Immature natural killer cell (primary cell): ENCODE measurements around the gene ZNF106. TPM values are rescaled to one million over a fixed set of nuclear protein-coding genes. Genes with fewer than 3 reads are reported as not detected.

Experiments
- DNase-seq, 3 donors: peaks; one replicate each; pipeline ENCODE4 v3.0.0; 2022; ENCODE audit warnings: mixed read lengths in 1 of 3
- H3K27ac Mint-ChIP-seq, 6 donors: one replicate each; pipeline ENCODE4 v1.8.0; 2020; ENCODE audit warnings: mixed read lengths in 6 of 6, mild to moderate bottlenecking in 5 of 6, inconsistent platforms in 4 of 6, moderate library complexity in 3 of 6
- H3K27me3 Mint-ChIP-seq, 3 donors: one replicate each; pipeline ENCODE4 v1.8.0; 2020 to 2021; ENCODE audit warnings: low read depth in 3 of 3, mild to moderate bottlenecking in 3 of 3, mixed read lengths in 3 of 3, moderate library complexity in 3 of 3, inconsistent platforms in 1 of 3
- H3K36me3 Mint-ChIP-seq, 3 donors: one replicate each; pipeline ENCODE4 v1.8.0; 2020; ENCODE audit warnings: mixed read lengths in 3 of 3, inconsistent platforms in 2 of 3, mild to moderate bottlenecking in 2 of 3
- H3K4me1 Mint-ChIP-seq, 2 donors: one replicate each; pipeline ENCODE4 v1.8.0; 2020; ENCODE audit warnings: inconsistent platforms in 2 of 2, mild to moderate bottlenecking in 2 of 2, mixed read lengths in 2 of 2, moderate library complexity in 1 of 2
- H3K4me3 Mint-ChIP-seq, 5 donors: one replicate each; pipeline ENCODE4 v1.8.0; 2020; ENCODE audit warnings: mild to moderate bottlenecking in 5 of 5, mixed read lengths in 5 of 5, inconsistent platforms in 3 of 5, moderate library complexity in 3 of 5
- H3K9me3 Mint-ChIP-seq, 6 donors: one replicate each; pipeline ENCODE4 v1.8.0; 2020; ENCODE audit warnings: mild to moderate bottlenecking in 6 of 6, mixed read lengths in 6 of 6, inconsistent platforms in 4 of 6, moderate library complexity in 3 of 6
- polyA plus RNA-seq, 3 donors: library from polyadenylated mRNA; unstranded; fragments of 300-500 nt; fragmentation: Illumina TruSeq; gene quantifications; one replicate each; pipeline ENCODE4 v1.2.3, GENCODE V29; 2021

ZNF106 gene
- polyA plus RNA-seq, 3 donors from 2014 or later: 20.3 to 65.5 (median 21.7) TPM

DNA sequence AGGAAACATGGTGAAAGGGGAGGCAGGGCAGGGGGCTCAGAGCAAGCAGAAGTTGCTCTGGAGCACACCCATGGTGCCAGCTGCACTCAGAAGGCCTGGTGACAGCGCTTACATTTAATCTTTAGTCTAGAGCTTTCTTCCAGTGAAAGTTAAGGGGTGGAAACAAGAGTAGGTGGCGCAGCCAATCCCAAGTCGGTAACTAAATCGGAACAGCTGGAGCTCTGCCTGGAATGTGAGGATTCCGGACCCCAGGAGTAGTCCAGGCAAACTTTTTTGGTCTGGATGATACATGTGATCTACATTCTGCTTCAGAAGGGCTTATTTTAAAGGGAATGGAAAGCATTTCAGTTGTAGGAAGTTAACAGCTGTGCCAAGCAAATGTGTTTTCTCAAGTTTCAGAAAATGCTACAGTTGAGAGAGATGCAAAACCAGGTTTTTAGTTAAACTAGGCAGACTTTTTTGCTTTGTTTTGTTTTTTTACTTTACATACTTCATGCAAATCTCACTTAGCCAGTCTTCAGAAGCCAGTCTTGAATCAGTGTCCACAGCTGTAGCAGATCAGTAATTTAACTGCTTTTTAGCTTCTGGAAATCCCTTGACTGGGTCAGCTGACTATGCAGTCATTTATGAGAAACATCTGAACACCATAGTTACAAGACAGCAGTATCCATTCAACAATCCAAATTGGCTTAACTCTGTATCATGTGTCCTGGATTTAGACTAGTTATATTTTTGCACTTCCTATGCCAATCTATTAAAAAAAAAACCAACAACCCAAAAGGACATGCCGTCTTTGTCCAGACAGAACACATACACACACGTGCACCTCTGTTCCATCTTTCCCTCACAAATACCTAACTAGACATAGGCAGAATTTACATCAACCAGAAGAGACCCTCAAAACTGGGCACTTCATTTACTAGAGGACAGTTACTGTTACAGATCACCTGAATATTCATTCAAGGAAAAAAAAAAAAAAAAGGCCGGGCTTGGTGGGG, 33.2 kb downstream of the ZNF106 start:
- DNase-seq: no peak
- Mint-ChIP-seq H3K4me3 (no peak overlapping the region), H3K36me3 (peaks cover 0 to 11% (median 0%) of the 10 kb centered on the region in 3 donors), H3K27me3 (no peaks in the 10 kb centered on the region), H3K4me1 (peaks cover 4 to 13% of the 10 kb centered on the region in 2 donors), H3K9me3 (no peaks in the 10 kb centered on the region), H3K27ac (peak overlapping the region in 2 of 6 donors; percentile 5 to 21)

DNA sequence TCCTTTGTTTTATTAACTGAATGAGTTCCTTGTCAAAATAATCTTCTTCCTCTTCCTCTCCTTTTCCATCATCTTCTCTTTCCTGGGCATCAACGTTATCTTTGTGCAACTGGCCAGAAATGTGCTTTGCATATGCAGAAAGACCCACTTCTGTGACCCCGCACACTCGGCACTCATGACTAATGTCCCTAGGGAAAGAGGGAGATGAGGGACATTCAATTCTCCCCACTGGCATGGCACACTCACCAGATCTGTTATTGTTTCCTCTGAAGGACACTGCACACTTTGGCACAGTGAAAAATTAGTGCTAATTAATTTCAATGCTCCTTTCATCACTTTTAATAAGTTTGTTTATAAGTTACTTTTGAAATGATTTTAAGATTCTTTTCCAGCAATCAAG, 34.0 kb downstream of the ZNF106 start:
- H3K4me3 Mint-ChIP-seq: no peak overlapping the region
- peak overlapping the region in 2 of 6 donors; percentile 22 to 36 for H3K27ac Mint-ChIP-seq

GRCh38 chr15:42456531-42456930, 34.4 kb downstream of the ZNF106 start:
- DNase-seq: no peak
- no peaks in the 10 kb centered on the region for H3K9me3 Mint-ChIP-seq
- no peak overlapping the region for H3K27ac Mint-ChIP-seq
- peaks cover 4 to 13% of the 10 kb centered on the region in 2 donors for H3K4me1 Mint-ChIP-seq
- H3K4me3 Mint-ChIP-seq: no peak overlapping the region
- peaks cover 3 to 15% (median 4%) of the 10 kb centered on the region in 3 donors for H3K36me3 Mint-ChIP-seq
- H3K27me3 Mint-ChIP-seq: no peaks in the 10 kb centered on the region

More for the DNA sequence above, 34.0 kb downstream of the ZNF106 start:
- Mint-ChIP-seq H3K36me3 (peaks cover 0 to 11% (median 0%) of the 10 kb centered on the region in 3 donors), H3K4me1 (peaks cover 4 to 13% of the 10 kb centered on the region in 2 donors), H3K9me3 (no peaks in the 10 kb centered on the region), H3K27me3 (no peaks in the 10 kb centered on the region)
- DNase-seq: no peak

DNA sequence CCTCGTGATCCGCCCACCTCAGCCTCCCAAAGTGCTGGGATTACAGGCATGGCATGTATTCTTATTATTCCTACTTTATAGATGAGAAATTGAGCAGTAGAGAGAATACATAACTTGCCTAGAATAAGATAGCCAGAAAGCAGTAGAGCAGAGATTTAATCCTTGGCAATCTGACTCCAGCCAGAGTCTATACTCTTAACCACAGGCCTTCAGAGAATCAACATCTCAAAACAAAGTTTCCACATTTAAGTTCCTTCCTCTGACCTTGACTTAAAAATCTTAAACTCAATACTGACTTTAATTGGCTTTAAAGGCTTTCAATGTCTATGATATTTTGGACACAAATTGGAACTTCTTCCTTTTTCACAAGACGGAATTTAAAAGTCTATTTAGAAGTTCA, 37.1 kb downstream of the ZNF106 start:
- Mint-ChIP-seq H3K4me3 (no peak overlapping the region), H3K27ac (no peak overlapping the region), H3K9me3 (no peaks in the 10 kb centered on the region), H3K27me3 (no peaks in the 10 kb centered on the region), H3K4me1 (peaks cover 3 to 13% of the 10 kb centered on the region in 2 donors), H3K36me3 (peaks cover 16 to 42% (median 27%) of the 10 kb centered on the region in 3 donors)
- DNase-seq: no peak

DNA sequence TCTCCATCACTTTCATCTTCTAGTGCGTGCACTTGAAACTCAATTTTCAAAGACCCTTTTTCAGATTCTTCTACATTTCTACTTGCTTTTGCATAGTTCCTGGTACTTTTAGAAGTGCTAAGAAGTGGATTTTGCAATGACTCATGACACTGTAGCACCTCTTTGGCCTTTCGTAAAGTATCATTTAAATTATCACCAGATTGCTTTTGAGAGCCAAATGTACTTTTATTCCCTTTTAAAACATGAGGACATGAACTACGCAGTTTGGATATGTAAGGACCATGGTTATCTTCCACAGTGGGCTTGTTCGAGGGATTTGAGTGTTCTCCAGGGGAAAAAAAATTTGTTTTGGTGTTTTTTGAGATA, 40.5 kb downstream of the ZNF106 start:
- H3K36me3 Mint-ChIP-seq: peaks cover 26 to 57% (median 41%) of the 10 kb centered on the region in 3 donors
- H3K4me1 Mint-ChIP-seq: no peaks in the 10 kb centered on the region
- no peaks in the 10 kb centered on the region for H3K27me3 Mint-ChIP-seq
- DNase-seq: no peak
- H3K4me3 Mint-ChIP-seq: no peak overlapping the region
- no peaks in the 10 kb centered on the region for H3K9me3 Mint-ChIP-seq
- no peak overlapping the region for H3K27ac Mint-ChIP-seq

DNA sequence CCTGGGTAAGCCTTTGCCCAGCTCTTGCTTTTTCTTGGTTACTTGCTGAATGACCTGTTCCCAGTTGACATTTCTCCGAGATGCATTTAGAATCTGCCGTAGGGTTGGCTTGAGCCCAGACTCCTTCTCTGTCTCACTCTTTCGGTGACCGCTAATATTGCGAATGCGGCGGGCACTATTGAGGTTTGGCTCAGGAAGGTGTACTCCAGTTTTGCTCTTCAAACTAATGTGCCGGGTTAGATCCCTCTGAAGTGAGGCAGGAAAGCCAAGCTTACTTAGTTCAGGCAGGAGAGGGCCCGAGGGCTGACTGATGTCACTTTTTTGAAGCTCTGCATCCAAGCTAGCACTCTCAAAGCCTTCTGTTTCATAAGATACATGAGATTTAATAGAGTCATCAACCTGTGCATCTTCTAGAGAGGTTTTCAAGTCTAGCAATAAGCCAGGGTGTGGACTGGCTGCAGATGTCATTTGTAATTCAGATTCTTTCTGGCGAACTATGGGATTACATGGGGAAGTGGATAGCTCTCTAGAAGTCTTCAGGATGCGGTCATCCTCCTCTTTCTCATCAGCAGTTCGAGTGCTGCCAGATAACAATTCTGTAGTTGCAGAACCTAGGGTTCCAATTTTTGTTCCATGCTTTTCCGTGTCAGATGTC, 41.0 kb downstream of the ZNF106 start:
- Mint-ChIP-seq H3K36me3 (peaks cover 26 to 60% (median 41%) of the 10 kb centered on the region in 3 donors), H3K4me1 (no peaks in the 10 kb centered on the region), H3K9me3 (no peaks in the 10 kb centered on the region), H3K27me3 (no peaks in the 10 kb centered on the region), H3K27ac (no peak overlapping the region), H3K4me3 (no peak overlapping the region)
- DNase-seq: no peak

GRCh38 chr15:42448281-42448680, 42.7 kb downstream of the ZNF106 start:
- Mint-ChIP-seq H3K36me3 (peaks cover 29 to 59% (median 41%) of the 10 kb centered on the region in 3 donors), H3K9me3 (no peaks in the 10 kb centered on the region), H3K4me3 (no peak overlapping the region), H3K27me3 (no peaks in the 10 kb centered on the region), H3K4me1 (no peaks in the 10 kb centered on the region), H3K27ac (no peak overlapping the region)
- no peak for DNase-seq

GRCh38 chr15:42447599-42447998, 43.3 kb downstream of the ZNF106 start:
- no peak overlapping the region for H3K4me3 Mint-ChIP-seq
- no peak for DNase-seq
- H3K27ac Mint-ChIP-seq: no peak overlapping the region
- no peaks in the 10 kb centered on the region for H3K27me3 Mint-ChIP-seq
- no peaks in the 10 kb centered on the region for H3K4me1 Mint-ChIP-seq
- no peaks in the 10 kb centered on the region for H3K9me3 Mint-ChIP-seq
- H3K36me3 Mint-ChIP-seq: peaks cover 29 to 59% (median 41%) of the 10 kb centered on the region in 3 donors

DNA sequence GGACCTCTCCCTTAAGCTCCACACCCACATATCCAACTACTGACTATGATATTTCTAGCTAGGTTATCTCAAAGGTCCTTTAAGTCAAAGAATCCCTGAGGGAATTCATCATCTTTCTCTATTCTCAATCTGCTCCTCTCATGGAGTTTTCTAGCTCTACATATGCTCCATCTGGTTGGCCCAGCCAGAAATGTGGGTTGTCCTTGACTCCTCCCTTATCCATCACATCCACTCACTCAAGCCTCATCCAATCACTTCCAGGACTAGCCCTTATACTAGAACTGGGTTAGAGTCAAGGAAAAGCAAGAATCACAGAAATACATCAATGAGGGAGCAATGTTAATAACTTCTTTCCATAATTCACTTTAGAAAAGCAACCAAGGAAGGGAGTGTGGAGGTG, 45.4 kb downstream of the ZNF106 start:
- Mint-ChIP-seq H3K9me3 (no peaks in the 10 kb centered on the region), H3K4me1 (no peaks in the 10 kb centered on the region), H3K36me3 (peaks cover 22 to 52% (median 32%) of the 10 kb centered on the region in 3 donors)

GRCh38 chr15:42444415-42445063, 46.4 kb downstream of the ZNF106 start:
- no peak for DNase-seq
- H3K27ac Mint-ChIP-seq: no peak overlapping the region
- no peak overlapping the region for H3K4me3 Mint-ChIP-seq
- H3K36me3 Mint-ChIP-seq: peaks cover 23 to 42% (median 28%) of the 10 kb centered on the region in 3 donors
- H3K27me3 Mint-ChIP-seq: no peaks in the 10 kb centered on the region
- no peaks in the 10 kb centered on the region for H3K9me3 Mint-ChIP-seq
- H3K4me1 Mint-ChIP-seq: no peaks in the 10 kb centered on the region

More for the DNA sequence above, 45.4 kb downstream of the ZNF106 start:
- Mint-ChIP-seq H3K27ac (peak overlapping the region in 1 of 6 donors; percentile 66), H3K27me3 (no peaks in the 10 kb centered on the region), H3K4me3 (no peak overlapping the region)
- DNase-seq: no peak

DNA sequence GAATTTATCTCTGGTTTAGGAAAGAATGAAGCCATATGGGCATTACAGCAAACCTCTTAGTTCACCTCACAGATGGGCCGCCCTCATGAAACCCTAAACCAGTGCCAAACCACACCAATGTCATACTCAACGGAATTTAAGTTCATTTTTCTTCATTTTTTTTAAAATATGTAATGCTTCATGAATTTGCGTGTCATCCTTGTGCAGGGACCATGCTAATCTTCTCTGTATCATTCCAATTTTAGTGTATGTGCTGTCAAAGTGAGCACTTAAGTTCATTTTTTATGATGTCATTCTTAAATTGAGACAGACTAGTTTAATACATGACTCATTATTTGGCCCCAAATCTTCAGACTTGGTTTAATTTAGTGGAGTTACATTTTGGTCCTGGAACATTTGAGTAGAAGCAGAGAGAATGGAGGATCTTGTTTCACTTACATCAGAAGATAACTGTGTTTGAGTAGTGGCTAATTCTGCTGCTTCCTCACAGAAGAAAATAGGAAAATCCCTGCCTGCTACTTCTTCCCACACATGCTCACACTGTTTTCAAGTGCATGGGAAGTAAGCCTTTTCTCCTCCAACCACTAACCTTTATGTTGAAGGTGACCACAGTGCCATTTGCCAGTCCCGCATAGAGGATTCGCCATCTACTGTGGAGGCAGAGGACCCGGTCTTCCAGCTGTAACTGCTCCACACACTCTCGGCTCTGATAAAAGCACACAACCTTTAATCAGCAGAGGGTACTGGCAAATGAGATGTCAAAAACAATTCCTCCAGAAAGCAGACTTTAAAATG, 63.3 kb downstream of the ZNF106 start:
- Mint-ChIP-seq H3K4me3 (no peak overlapping the region), H3K4me1 (no peaks in the 10 kb centered on the region), H3K36me3 (peaks cover 30 to 61% (median 39%) of the 10 kb centered on the region in 3 donors), H3K27ac (no peak overlapping the region), H3K27me3 (peaks cover 0 to 5% (median 0%) of the 10 kb centered on the region in 3 donors), H3K9me3 (no peaks in the 10 kb centered on the region)
- DNase-seq: no peak

GRCh38 chr15:42421376-42421775, 69.6 kb downstream of the ZNF106 start:
- no peak for DNase-seq
- Mint-ChIP-seq H3K27ac (no peak overlapping the region), H3K27me3 (peaks cover 0 to 2% (median 0%) of the 10 kb centered on the region in 3 donors), H3K4me3 (no peak overlapping the region), H3K36me3 (peaks cover 35 to 65% (median 37%) of the 10 kb centered on the region in 3 donors), H3K9me3 (no peaks in the 10 kb centered on the region), H3K4me1 (no peaks in the 10 kb centered on the region)

- no peak overlapping the region for H3K4me3 Mint-ChIP-seq
- peaks cover 26 to 49% (median 29%) of the 10 kb centered on the region in 3 donors for H3K36me3 Mint-ChIP-seq
- H3K27ac Mint-ChIP-seq: no peak overlapping the region
- no peaks in the 10 kb centered on the region for H3K27me3 Mint-ChIP-seq
- H3K4me1 Mint-ChIP-seq: no peaks in the 10 kb centered on the region
- no peak for DNase-seq
- no peaks in the 10 kb centered on the region for H3K9me3 Mint-ChIP-seq
Observed at GRCh38 chr15:42419369-42419768, 71.6 kb downstream of the ZNF106 start.
